GM04504 (cell line): ENCODE results near the gene CCBE1.
"Not testable (repeated sequence)": the region's sequence is repeated elsewhere in the genome, so short reads cannot be mapped to it uniquely, and the experiment has no call there.

Experiments used
- DNase-seq: peaks from one replicate; pipeline ENCODE4 v3.0.0-alpha.2; 2012; ENCODE audit warnings: low read depth

The CCBE1 gene

GRCh38 chr18:59715445-59715844, 18.2 kb upstream of the CCBE1 start:
- DNase-seq, result no peak

GRCh38 chr18:59714096-59714495, 16.9 kb upstream of the CCBE1 start:
- not testable (repeated sequence) for DNase-seq

GRCh38 chr18:59712311-59712710, 15.1 kb upstream of the CCBE1 start:
- DNase-seq, result no peak

- DNase-seq, result no peak
Measured at GRCh38 chr18:59708988-59709387, 11.8 kb upstream of the CCBE1 start.

- DNase-seq, result no peak
Measured at GRCh38 chr18:59707306-59707705, 10.1 kb upstream of the CCBE1 start.

- no peak for DNase-seq
Measured at GRCh38 chr18:59706499-59706898, 9.3 kb upstream of the CCBE1 start.

GRCh38 chr18:59705145-59705544, 7.9 kb upstream of the CCBE1 start:
- DNase-seq, result no peak

- DNase-seq, result no peak
Measured at GRCh38 chr18:59704146-59704545, 6.9 kb upstream of the CCBE1 start.

GRCh38 chr18:59701272-59701671, 4.0 kb upstream of the CCBE1 start:
- DNase-seq, result no peak

- DNase-seq, result no peak
Measured at GRCh38 chr18:59700535-59700967, 3.3 kb upstream of the CCBE1 start.

GRCh38 chr18:59699750-59700534, 2.7 kb upstream of the CCBE1 start:
- DNase-seq, result no peak

GRCh38 chr18:59699061-59699460, 1.8 kb upstream of the CCBE1 start:
- no peak for DNase-seq

GRCh38 chr18:59696311-59697235, 650 bp downstream of the CCBE1 start:
- DNase-seq, result no peak

GRCh38 chr18:59695551-59695950, 1.7 kb downstream of the CCBE1 start:
- no peak for DNase-seq

- DNase-seq, result no peak
Measured at GRCh38 chr18:59694824-59695223, 2.4 kb downstream of the CCBE1 start.

- DNase-seq, result no peak
Measured at GRCh38 chr18:59691996-59692395, 5.2 kb downstream of the CCBE1 start.

- DNase-seq, result no peak
Measured at GRCh38 chr18:59690996-59691395, 6.2 kb downstream of the CCBE1 start.

- DNase-seq, result no peak
Measured at GRCh38 chr18:59690186-59690982, 6.8 kb downstream of the CCBE1 start.

- no peak for DNase-seq
Measured at GRCh38 chr18:59689756-59690155, 7.5 kb downstream of the CCBE1 start.

GRCh38 chr18:59686260-59686659, 11.0 kb downstream of the CCBE1 start:
- no peak for DNase-seq

- DNase-seq, result no peak
Measured at GRCh38 chr18:59685501-59685900, 11.7 kb downstream of the CCBE1 start.

GRCh38 chr18:59684777-59685176, 12.4 kb downstream of the CCBE1 start:
- no peak for DNase-seq
